ENCODE measurements around the gene B3GNT8.
"Not testable (repeated sequence)": the region's sequence is repeated elsewhere in the genome, so short reads cannot be mapped to it uniquely, and the experiment has no call there.

B3GNT8 gene

GRCh38 chr19:41426952-41427646, at the start of gene B3GNT8:
B3GNT8 (minus strand) TSS chr19:41427374; CDS start chr19:41426778, 596 bp downstream.
- H3K27me3 ChIP-seq (replicated peaks; ENCODE audit: control insufficient read depth, insufficient read depth, low read length): no peaks in the 10 kb centered on the region
- peak within 1 kb of the TSS; percentile 30 for H3K4me3 ChIP-seq (replicated peaks; ENCODE audit: low read depth, low read length)
- DNase-seq (ENCODE audit: extremely low read depth, insufficient read length): peak; percentile 51
- no peak for TF ChIP-seq CTCF (IDR thresholded peaks at IDR 0.05; ENCODE audit: insufficient read depth, low read length, poor library complexity, severe bottlenecking)
- peaks cover 24% of the 10 kb centered on the region for H3K36me3 ChIP-seq (ENCODE audit: control insufficient read depth, insufficient read depth, low read length)

DNA sequence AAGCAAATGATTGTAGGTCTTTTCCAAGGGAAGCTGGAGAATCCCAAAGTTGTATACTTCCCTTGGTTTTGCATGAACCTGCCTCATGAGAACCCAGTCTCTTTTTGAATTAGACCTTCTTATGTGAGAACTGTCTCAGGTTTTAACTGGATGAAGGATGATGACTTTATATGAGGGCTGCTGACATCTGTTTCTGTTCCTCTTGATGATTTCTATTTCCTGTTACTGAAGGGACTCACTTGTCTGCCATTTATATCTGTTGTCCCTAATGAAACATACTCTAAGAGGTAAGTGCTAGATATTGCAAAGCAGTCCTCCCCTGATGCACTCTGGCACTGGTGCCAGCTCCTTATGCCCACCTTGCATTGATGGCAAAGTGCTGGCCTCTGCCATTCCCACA, 49.4 kb upstream of the B3GNT8 start:
- no peak for DNase-seq (ENCODE audit: extremely low read depth, insufficient read length)
- Histone ChIP-seq H3K27me3 (replicated peaks; ENCODE audit: control insufficient read depth, insufficient read depth, low read length) (no peaks in the 10 kb centered on the region), H3K4me3 (replicated peaks; ENCODE audit: low read depth, low read length) (no peak overlapping the region), H3K36me3 (ENCODE audit: control insufficient read depth, insufficient read depth, low read length) (no peaks in the 10 kb centered on the region)
- TF ChIP-seq CTCF (IDR thresholded peaks at IDR 0.05; ENCODE audit: insufficient read depth, low read length, poor library complexity, severe bottlenecking): no peak

DNA sequence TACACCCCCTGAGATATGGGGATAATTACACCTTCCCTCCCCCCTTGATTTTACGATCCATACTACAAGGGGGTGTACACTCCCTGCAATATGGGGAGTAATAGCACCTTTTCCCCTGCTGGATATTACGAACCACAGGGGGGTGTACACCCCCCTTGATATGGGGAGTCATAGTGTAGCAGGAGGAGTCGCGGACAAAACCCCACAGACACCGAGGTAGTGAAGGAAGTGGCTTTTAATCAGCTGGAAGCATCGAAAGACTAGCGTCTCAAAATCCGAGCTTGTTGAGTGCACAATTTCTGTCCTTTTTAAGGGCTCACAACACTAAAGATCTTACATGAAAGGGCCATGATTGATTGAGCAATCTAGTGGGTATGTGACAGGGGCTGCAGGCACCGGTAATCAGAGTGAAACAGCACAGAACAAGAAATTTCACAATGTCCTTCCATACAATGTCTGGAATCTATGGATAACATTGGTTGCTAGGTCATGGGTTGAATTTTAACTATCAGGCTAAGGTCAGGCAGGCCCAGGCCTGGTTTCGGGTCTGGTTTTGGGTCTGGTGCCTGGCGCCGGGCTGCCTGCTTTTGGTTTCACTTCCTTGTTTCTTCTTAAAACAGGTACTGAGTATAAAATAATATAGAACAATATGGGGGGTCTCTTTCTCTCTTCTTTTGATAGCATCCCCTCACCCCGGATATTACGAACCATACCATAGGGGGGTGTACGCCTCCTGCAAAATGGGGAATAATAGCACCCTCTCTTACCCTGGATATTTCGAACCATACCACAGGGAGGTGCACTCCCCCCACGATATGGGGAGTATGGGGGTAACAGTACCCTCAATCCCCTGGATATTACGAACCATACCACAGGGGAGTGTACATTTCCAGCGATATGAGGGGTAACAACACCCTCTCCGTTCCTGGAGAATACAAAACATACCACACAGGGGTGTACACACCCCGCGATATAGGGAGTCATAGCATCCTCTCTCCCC, 36.4 kb upstream of the B3GNT8 start:
- H3K4me3 ChIP-seq (replicated peaks; ENCODE audit: low read depth, low read length); H3K36me3 ChIP-seq (ENCODE audit: control insufficient read depth, insufficient read depth, low read length); DNase-seq (ENCODE audit: extremely low read depth, insufficient read length); H3K27me3 ChIP-seq (replicated peaks; ENCODE audit: control insufficient read depth, insufficient read depth, low read length): not testable (repeated sequence)

- no peak for DNase-seq (ENCODE audit: extremely low read depth, insufficient read length)
- Histone ChIP-seq H3K36me3 (ENCODE audit: control insufficient read depth, insufficient read depth, low read length) (no peaks in the 10 kb centered on the region), H3K4me3 (replicated peaks; ENCODE audit: low read depth, low read length) (no peak overlapping the region), H3K27me3 (replicated peaks; ENCODE audit: control insufficient read depth, insufficient read depth, low read length) (no peaks in the 10 kb centered on the region)
- no peak for TF ChIP-seq CTCF (IDR thresholded peaks at IDR 0.05; ENCODE audit: insufficient read depth, low read length, poor library complexity, severe bottlenecking)
Observed at GRCh38 chr19:41462497-41462896, 35.3 kb upstream of the B3GNT8 start.

- no peak for DNase-seq (ENCODE audit: extremely low read depth, insufficient read length)
- Histone ChIP-seq H3K36me3 (ENCODE audit: control insufficient read depth, insufficient read depth, low read length) (no peaks in the 10 kb centered on the region), H3K4me3 (replicated peaks; ENCODE audit: low read depth, low read length) (no peak overlapping the region), H3K27me3 (replicated peaks; ENCODE audit: control insufficient read depth, insufficient read depth, low read length) (no peaks in the 10 kb centered on the region)
- no peak for TF ChIP-seq CTCF (IDR thresholded peaks at IDR 0.05; ENCODE audit: insufficient read depth, low read length, poor library complexity, severe bottlenecking)
Observed at GRCh38 chr19:41457241-41457640, 30.1 kb upstream of the B3GNT8 start.

DNA sequence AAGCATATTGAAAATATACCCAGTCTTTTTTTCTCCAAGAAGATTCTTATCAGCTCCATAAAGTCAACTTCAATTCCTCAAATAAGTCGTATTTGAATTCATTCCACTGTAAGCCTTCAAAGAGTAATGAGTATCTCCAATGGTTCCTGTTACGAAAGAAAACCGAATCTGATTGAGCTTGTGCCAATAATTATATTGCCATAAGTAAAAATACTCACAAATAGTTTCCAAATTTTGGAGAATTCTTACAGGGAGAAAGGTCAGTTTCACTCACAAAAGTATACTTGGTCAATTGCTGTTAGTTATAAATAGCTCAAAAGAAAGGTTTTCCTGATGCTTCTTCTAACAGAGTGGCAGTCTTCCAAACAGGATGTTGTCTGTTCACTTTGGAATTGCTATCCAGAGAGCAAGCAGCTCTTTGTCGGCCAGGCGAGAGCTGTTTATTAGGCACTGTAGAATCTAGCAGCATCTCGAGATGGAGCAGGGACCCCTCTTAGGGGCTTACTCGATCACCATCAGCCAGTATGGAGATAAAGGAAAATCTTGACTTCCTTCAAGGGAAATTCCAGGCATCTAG, 29.3 kb upstream of the B3GNT8 start:
- no peaks in the 10 kb centered on the region for H3K27me3 ChIP-seq (replicated peaks; ENCODE audit: control insufficient read depth, insufficient read depth, low read length)
- no peak for TF ChIP-seq CTCF (IDR thresholded peaks at IDR 0.05; ENCODE audit: insufficient read depth, low read length, poor library complexity, severe bottlenecking)
- H3K4me3 ChIP-seq (replicated peaks; ENCODE audit: low read depth, low read length): no peak overlapping the region
- H3K36me3 ChIP-seq (ENCODE audit: control insufficient read depth, insufficient read depth, low read length): no peaks in the 10 kb centered on the region
- no peak for DNase-seq (ENCODE audit: extremely low read depth, insufficient read length)
